Liver (tissue), 9 donors: Measurements from ENCODE around the gene FARP1. TPM values are rescaled to one million over a fixed set of nuclear protein-coding genes. Genes with fewer than 3 reads are reported as not detected.
"Not testable (repeated sequence)": the region's sequence is repeated elsewhere in the genome, so short reads cannot be mapped to it uniquely, and the experiment has no call there.

Experiments used
- DNase-seq: peaks from one replicate; pipeline ENCODE4 v3.0.0-alpha.2; 2017; ENCODE audit warnings: low spot score
- H3K27ac ChIP-seq, 2 donors: one replicate each; pipeline ENCODE4 v1.7.0; 2013; ENCODE audit warnings: inconsistent platforms in 2 of 2, low read length in 2 of 2, control low read depth in 1 of 2, low read depth in 1 of 2, mild to moderate bottlenecking in 1 of 2
- H3K27me3 ChIP-seq, 4 donors: one replicate each; pipeline versions ENCODE4 v1.6.1 to v1.7.0; 2013; ENCODE audit warnings: low read length in 3 of 4, inconsistent platforms in 1 of 4, mild to moderate bottlenecking in 1 of 4, moderate library complexity in 1 of 4; ENCODE audit not compliant: control insufficient read depth in 4 of 4, insufficient read depth in 4 of 4
- H3K36me3 ChIP-seq, 4 donors: one replicate each; pipeline versions ENCODE4 v1.6.1 to v1.7.0; 2013; ENCODE audit warnings: low read length in 3 of 4, mild to moderate bottlenecking in 3 of 4, low read depth in 1 of 4, moderate library complexity in 1 of 4; ENCODE audit not compliant: control insufficient read depth in 4 of 4, insufficient read depth in 3 of 4
- H3K4me1 ChIP-seq, 4 donors: one replicate each; pipeline versions ENCODE4 v1.6.1 to v1.7.0; 2013; ENCODE audit warnings: low read length in 3 of 4, mild to moderate bottlenecking in 3 of 4, moderate library complexity in 1 of 4; ENCODE audit not compliant: control insufficient read depth in 4 of 4, insufficient read depth in 4 of 4
- H3K4me3 ChIP-seq, 3 donors: one replicate each; pipeline versions ENCODE4 v1.6.1 to v1.7.0; 2013; ENCODE audit warnings: low read length in 3 of 3, control low read depth in 1 of 3, low read depth in 1 of 3, mild to moderate bottlenecking in 1 of 3
- H3K9ac ChIP-seq, 2 donors: one replicate each; pipeline ENCODE4 v1.7.0; 2013; ENCODE audit warnings: low read length in 2 of 2, mild to moderate bottlenecking in 2 of 2, moderate library complexity in 2 of 2, control low read depth in 1 of 2, low read depth in 1 of 2
- H3K9me3 ChIP-seq, 4 donors: one replicate each; pipeline versions ENCODE4 v1.6.1 to v1.7.0; 2013; ENCODE audit warnings: low read length in 3 of 4; ENCODE audit not compliant: control insufficient read depth in 4 of 4
- ATF3 ChIP-seq: IDR thresholded peaks from 2 replicates; pipeline ENCODE4 v1.6.1; 2016; ENCODE audit warnings: antibody characterized with exemption
- CTCF ChIP-seq: fragments of 150-350 bp; IDR thresholded peaks from 2 replicates; pipeline ENCODE4 v1.5.1; 2017; ENCODE audit warnings: improper control_type of control experiment, low read depth, low read length; ENCODE audit not compliant: missing input control
- EGR1 ChIP-seq, 2 donors: IDR thresholded peaks; 2 replicates each; pipeline ENCODE4 v1.6.1; 2016 to 2018; ENCODE audit warnings: antibody characterized with exemption in 2 of 2, low read depth in 2 of 2
- FOXA1 ChIP-seq: IDR thresholded peaks from 2 replicates; pipeline ENCODE4 v1.6.1; 2016; ENCODE audit warnings: antibody characterized with exemption
- FOXA2 ChIP-seq: IDR thresholded peaks from 2 replicates; pipeline ENCODE4 v1.6.1; 2016; ENCODE audit warnings: antibody characterized with exemption
- HNF4A ChIP-seq, 2 donors: conservative IDR thresholded peaks; 2 replicates each; pipeline ENCODE4 v1.6.1; 2016; ENCODE audit warnings: antibody characterized with exemption in 2 of 2, mild to moderate bottlenecking in 2 of 2
- HNF4G ChIP-seq: IDR thresholded peaks from 2 replicates; pipeline ENCODE4 v1.6.1; 2016; ENCODE audit warnings: antibody characterized with exemption
- JUND ChIP-seq, 2 donors: IDR thresholded peaks; 2 replicates each; pipeline ENCODE4 v1.6.1; 2016; ENCODE audit warnings: antibody characterized with exemption in 2 of 2
- NR2F2 ChIP-seq: IDR thresholded peaks from 2 replicates; pipeline ENCODE4 v1.6.1; 2016; ENCODE audit warnings: antibody characterized with exemption
- RXRA ChIP-seq, 2 donors: IDR thresholded peaks; 2 replicates each; pipeline ENCODE4 v1.6.1; 2017 to 2018; ENCODE audit warnings: antibody characterized with exemption in 2 of 2, mild to moderate bottlenecking in 1 of 2
- SP1 ChIP-seq: IDR thresholded peaks from 2 replicates; pipeline ENCODE4 v1.6.1; 2018; ENCODE audit warnings: antibody characterized with exemption, mild to moderate bottlenecking
- TAF1 ChIP-seq: conservative IDR thresholded peaks from 2 replicates; pipeline ENCODE4 v1.6.1; 2016; ENCODE audit warnings: antibody characterized with exemption, mild to moderate bottlenecking
- YY1 ChIP-seq: IDR thresholded peaks from 2 replicates; pipeline ENCODE4 v1.6.1; 2016; ENCODE audit warnings: antibody characterized with exemption, mild to moderate bottlenecking
- WGBS: extraction: QIAGEN DNeasy Blood & Tissue Kit; methylation state at CpG from one replicate; pipeline ENCODE4 v1.1.7; 2013; 5-methylcytosine and 5-hydroxymethylcytosine counted together
- polyA plus RNA-seq, 2 donors: library from polyadenylated mRNA; stranded (reverse) in 1 of 2; unstranded in 1 of 2; fragments of 200-250 nt in 1 of 2; fragments of >200 nt in 1 of 2; fragmentation: Nextera tagmentation in 1 of 2; extraction: Ambion mirVana in 1 of 2; gene quantifications; one replicate each; pipeline versions ENCODE4 v1.2.1 to v1.2.3, GENCODE V29; 2013 to 2015
- total RNA-seq, 2 donors: library from RNA; depleted of rRNA; stranded (reverse); fragments of >200 nt; gene quantifications; one replicate each; pipeline ENCODE4 v1.2.3, GENCODE V29; 2014
- TF ChIP-seq, protein P1 (sequence below): IDR thresholded peaks from 2 replicates; pipeline ENCODE4 v1.6.1; 2016; ENCODE audit warnings: antibody characterized with exemption, mild to moderate bottlenecking
- TF ChIP-seq, protein P2 (sequence below): IDR thresholded peaks from 2 replicates; pipeline ENCODE4 v1.6.1; 2016; ENCODE audit warnings: antibody characterized with exemption
- donor health status: healthy.
- donor health status: healthy.
- donor health status: healthy.
- donor health status: healthy.
- donor health status: healthy.

The FARP1 gene
- total and polyA plus RNA-seq, 4 donors: 28.4 to 62.6 (median 39.8) TPM

- Histone ChIP-seq H3K4me3 (no peak overlapping the region), H3K36me3 (no peaks in the 10 kb centered on the region), H3K27me3 (no peaks in the 10 kb centered on the region), H3K27ac (no peak overlapping the region), H3K4me1 (peaks cover 15 to 57% (median 41%) of the 10 kb centered on the region in 4 donors), H3K9ac (no peak overlapping the region), H3K9me3 (no peaks in the 10 kb centered on the region)
- no peak for DNase-seq
- WGBS: 67% methylated on average over 4 of the region's 4 CpGs
- no peak for TF ChIP-seq JUND (IDR thresholded peaks at IDR 0.05)
- TF ChIP-seq RXRA (IDR thresholded peaks at IDR 0.05): peak in 1 of 2 donors; percentile 19
- TF ChIP-seq HNF4A (conservative IDR thresholded peaks at IDR 0.05): peak in 1 of 2 donors; percentile 32
- TF ChIP-seq SP1: peak; percentile 15
- TF ChIP-seq YY1: no peak
Observed at GRCh38 chr13:98269386-98269785, 126.5 kb downstream of the FARP1 start.

- no peak for DNase-seq
- Histone ChIP-seq H3K36me3 (no peaks in the 10 kb centered on the region), H3K4me3 (no peak overlapping the region), H3K9ac (no peak overlapping the region), H3K4me1 (peaks cover 15 to 59% (median 47%) of the 10 kb centered on the region in 4 donors), H3K27ac (no peak overlapping the region), H3K27me3 (no peaks in the 10 kb centered on the region), H3K9me3 (no peaks in the 10 kb centered on the region)
- WGBS: 96% methylated on average over 9 of the region's 9 CpGs
- no peak for TF ChIP-seq YY1
- no peak for TF ChIP-seq NR2F2
- TF ChIP-seq HNF4A (conservative IDR thresholded peaks at IDR 0.05): no peak
- TF ChIP-seq TAF1: no peak
- TF ChIP-seq EGR1 (IDR thresholded peaks at IDR 0.05; ENCODE audit: low read depth in 2 of 2): no peak
- TF ChIP-seq CTCF: no peak
- TF ChIP-seq ATF3: no peak
Observed at GRCh38 chr13:98270819-98271218, 127.9 kb downstream of the FARP1 start.

DNA sequence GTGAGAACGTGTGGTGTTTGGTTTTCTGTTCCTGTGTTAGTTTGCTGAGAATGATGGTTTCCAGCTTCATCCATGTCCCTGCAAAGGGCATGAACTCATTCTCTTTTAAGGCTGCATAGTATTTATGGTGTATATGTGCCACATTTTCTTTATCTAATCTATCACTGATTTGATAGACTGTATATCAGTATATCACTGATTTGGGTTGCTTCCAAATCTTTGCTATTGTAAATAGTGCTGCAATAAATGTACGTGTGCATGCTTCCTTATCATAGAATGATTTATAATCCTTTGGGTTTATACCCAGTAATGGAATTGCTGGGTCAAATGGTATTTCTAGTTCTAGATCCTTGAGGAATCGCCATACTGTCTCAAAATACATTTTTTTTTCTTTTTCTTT lies 128.8 kb downstream of the FARP1 start:
- not testable (repeated sequence) for H3K27ac ChIP-seq, DNase-seq, H3K27me3 ChIP-seq, H3K36me3 ChIP-seq, H3K9me3 ChIP-seq, H3K4me3 ChIP-seq, H3K9ac ChIP-seq
- WGBS: 70% methylated on average over 3 of the region's 3 CpGs
- H3K4me1 ChIP-seq: peaks cover 15 to 57% (median 48%) of the 10 kb centered on the region in 4 donors

DNA sequence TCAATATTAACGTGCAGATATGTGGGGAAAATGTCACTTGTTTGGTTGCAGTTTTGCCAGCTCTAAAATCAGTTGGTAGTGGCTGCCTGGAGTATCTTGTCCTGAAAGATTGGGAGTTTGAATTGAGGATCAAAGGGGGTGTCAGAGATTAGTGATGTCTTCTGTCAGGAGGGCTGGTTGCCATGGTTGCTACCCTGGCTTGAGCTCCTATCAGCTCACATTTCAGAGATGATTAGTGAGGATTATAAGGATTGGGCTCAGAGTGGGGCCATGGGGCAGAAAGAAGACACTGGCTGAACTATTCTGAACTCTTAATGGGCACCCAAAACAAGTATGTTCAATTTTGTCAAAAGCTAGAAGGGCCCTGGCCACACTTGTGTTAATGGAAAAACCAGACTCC lies 129.7 kb downstream of the FARP1 start:
- TF ChIP-seq FOXA1 (no peak), RXRA (IDR thresholded peaks at IDR 0.05) (no peak), EGR1 (IDR thresholded peaks at IDR 0.05; ENCODE audit: low read depth in 2 of 2) (no peak), HNF4G (no peak), FOXA2 (no peak), YY1 (no peak)
- TF ChIP-seq, protein P1, sequence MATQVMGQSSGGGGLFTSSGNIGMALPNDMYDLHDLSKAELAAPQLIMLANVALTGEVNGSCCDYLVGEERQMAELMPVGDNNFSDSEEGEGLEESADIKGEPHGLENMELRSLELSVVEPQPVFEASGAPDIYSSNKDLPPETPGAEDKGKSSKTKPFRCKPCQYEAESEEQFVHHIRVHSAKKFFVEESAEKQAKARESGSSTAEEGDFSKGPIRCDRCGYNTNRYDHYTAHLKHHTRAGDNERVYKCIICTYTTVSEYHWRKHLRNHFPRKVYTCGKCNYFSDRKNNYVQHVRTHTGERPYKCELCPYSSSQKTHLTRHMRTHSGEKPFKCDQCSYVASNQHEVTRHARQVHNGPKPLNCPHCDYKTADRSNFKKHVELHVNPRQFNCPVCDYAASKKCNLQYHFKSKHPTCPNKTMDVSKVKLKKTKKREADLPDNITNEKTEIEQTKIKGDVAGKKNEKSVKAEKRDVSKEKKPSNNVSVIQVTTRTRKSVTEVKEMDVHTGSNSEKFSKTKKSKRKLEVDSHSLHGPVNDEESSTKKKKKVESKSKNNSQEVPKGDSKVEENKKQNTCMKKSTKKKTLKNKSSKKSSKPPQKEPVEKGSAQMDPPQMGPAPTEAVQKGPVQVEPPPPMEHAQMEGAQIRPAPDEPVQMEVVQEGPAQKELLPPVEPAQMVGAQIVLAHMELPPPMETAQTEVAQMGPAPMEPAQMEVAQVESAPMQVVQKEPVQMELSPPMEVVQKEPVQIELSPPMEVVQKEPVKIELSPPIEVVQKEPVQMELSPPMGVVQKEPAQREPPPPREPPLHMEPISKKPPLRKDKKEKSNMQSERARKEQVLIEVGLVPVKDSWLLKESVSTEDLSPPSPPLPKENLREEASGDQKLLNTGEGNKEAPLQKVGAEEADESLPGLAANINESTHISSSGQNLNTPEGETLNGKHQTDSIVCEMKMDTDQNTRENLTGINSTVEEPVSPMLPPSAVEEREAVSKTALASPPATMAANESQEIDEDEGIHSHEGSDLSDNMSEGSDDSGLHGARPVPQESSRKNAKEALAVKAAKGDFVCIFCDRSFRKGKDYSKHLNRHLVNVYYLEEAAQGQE: no peak
- TF ChIP-seq, protein P2, sequence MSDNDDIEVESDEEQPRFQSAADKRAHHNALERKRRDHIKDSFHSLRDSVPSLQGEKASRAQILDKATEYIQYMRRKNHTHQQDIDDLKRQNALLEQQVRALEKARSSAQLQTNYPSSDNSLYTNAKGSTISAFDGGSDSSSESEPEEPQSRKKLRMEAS: no peak
- Histone ChIP-seq H3K9ac (no peak overlapping the region), H3K27me3 (no peaks in the 10 kb centered on the region), H3K36me3 (no peaks in the 10 kb centered on the region), H3K9me3 (no peaks in the 10 kb centered on the region), H3K27ac (no peak overlapping the region), H3K4me1 (peaks cover 17 to 51% (median 42%) of the 10 kb centered on the region in 4 donors), H3K4me3 (no peak overlapping the region)
- WGBS: 72% methylated on average over 1 of the region's 1 CpG
- no peak for DNase-seq
